ENCODE measurements around the gene MAP2K2. TPM values are rescaled to one million over a fixed set of nuclear protein-coding genes. Genes with fewer than 3 reads are reported as not detected.

Gene MAP2K2
- total RNA-seq, 3 donors from 2014 or later, result 50.8 to 72.8 (median 64.5) TPM

DNA sequence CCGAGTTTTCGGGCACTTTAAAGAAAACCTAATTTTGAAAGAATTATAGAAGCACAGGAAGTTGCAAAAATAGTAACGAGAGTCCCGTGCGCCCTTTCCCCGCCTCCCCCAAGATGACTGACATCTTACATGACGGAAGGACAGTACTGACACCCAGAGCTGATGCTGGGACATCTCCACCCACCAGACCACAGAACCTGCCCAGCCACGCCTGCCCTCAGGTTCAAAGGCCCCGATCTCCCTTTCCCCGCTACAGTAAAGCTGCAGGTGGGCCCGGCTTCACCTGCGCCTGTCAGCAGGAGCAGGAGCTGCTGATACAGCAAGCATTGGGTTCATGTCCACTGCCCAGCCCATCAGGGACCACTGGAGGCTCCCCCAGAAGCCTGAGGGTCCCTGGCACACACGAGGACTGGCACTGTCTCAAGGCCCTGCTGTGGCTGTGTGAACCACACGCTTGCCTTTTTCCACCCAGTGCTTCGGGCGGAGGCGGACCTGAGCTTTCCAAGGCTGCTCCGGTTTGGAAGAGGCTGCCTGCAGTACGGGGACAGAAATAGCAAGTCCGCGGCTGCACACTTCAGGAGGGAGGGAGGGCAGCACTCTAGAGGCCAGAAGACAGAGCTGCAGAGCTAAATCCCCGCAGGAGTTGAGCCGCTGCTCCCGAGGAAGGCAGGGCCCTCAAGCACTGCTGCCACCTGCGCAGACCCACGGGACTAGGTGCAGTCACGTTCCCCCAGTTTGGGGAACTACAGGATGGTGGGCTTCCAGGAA lies 8.7 kb downstream of the MAP2K2 start:
- no peak for TF ChIP-seq POLR2AphosphoS5 (IDR thresholded peaks at IDR 0.05)
- TF ChIP-seq, protein P1, sequence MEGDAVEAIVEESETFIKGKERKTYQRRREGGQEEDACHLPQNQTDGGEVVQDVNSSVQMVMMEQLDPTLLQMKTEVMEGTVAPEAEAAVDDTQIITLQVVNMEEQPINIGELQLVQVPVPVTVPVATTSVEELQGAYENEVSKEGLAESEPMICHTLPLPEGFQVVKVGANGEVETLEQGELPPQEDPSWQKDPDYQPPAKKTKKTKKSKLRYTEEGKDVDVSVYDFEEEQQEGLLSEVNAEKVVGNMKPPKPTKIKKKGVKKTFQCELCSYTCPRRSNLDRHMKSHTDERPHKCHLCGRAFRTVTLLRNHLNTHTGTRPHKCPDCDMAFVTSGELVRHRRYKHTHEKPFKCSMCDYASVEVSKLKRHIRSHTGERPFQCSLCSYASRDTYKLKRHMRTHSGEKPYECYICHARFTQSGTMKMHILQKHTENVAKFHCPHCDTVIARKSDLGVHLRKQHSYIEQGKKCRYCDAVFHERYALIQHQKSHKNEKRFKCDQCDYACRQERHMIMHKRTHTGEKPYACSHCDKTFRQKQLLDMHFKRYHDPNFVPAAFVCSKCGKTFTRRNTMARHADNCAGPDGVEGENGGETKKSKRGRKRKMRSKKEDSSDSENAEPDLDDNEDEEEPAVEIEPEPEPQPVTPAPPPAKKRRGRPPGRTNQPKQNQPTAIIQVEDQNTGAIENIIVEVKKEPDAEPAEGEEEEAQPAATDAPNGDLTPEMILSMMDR (IDR thresholded peaks at IDR 0.05), result no peak
- TF ChIP-seq POLR2A (IDR thresholded peaks at IDR 0.05), result no peak
- Histone ChIP-seq H3K4me1 (no peaks in the 10 kb centered on the region), H3K27ac (no peak overlapping the region), H3K27me3 (no peaks in the 10 kb centered on the region), H3K36me3 (no peaks in the 10 kb centered on the region), H3K9me3 (no peaks in the 10 kb centered on the region), H3K4me3 (no peak overlapping the region)
- intact Hi-C loops (cut with DNase I; ENCODE audit: low total_unique reads), result no loop called here
- no peak for DNase-seq (ENCODE audit: low spot score in 2 of 2)

DNA sequence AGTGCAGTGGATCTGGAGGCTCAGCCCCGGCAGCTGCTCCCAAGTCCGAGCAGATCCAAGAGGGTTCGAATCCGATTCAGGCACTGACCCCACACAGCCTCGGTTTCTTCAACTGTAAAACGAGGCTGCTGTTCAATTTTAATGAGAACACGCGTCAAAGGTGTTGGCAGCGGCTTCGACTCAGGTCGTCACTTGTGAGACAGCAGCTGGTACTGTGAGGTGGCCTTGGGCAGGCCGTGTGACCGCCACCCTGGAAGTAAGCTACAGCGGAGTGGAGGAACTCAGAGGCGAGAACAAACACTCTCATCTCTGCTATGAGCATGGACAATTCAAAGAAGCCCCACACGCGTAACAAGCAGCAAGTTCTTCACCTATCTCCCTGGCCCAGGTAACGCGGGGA lies 9.7 kb downstream of the MAP2K2 start:
- H3K36me3 ChIP-seq, result no peaks in the 10 kb centered on the region
- H3K4me1 ChIP-seq, result no peaks in the 10 kb centered on the region
- no peak for TF ChIP-seq POLR2AphosphoS5 (IDR thresholded peaks at IDR 0.05)
- TF ChIP-seq POLR2A (IDR thresholded peaks at IDR 0.05), result no peak
- TF ChIP-seq, protein P1 (IDR thresholded peaks at IDR 0.05), result no peak
- H3K9me3 ChIP-seq, result no peaks in the 10 kb centered on the region
- H3K27ac ChIP-seq, result no peak overlapping the region
- DNase-seq (ENCODE audit: low spot score in 2 of 2), result no peak
- intact Hi-C loops (cut with DNase I; ENCODE audit: low total_unique reads), result no loop called here
- no peaks in the 10 kb centered on the region for H3K27me3 ChIP-seq
- H3K4me3 ChIP-seq, result no peak overlapping the region

DNA sequence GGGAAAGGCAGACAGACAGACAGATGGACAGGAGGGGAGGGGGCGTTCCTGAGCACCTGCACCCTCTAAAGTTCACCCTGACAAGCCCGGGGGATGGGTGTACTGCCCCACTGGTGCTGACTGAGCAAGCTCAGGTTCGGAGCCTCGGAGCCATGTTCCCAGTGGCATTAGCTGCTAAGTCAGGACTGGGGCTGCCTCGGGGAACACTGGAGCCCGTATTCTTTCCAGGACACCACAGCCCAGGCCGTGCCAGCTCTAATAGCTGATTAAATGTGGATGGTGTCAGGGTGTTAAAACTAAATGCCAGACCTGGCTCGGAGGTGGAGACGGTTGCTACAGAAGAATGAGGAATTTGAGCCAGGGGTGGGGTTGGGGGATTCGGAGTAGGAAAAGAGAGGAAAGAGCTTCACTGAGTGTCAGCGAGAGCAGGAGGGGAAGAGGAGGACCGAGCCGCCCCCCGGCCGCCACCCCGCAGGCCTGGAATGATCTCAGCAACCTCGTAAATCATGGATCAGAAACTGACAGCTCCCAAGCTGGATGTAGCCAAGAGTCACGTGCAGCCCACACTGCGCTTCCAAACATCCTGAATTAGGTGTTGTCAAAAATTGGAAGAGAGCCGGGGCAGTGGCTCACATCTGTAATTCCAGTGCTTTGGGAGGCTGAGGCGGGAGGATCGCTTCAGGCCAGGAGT lies 10.4 kb downstream of the MAP2K2 start:
- DNase-seq (ENCODE audit: low spot score in 2 of 2), result no peak
- Histone ChIP-seq H3K4me3 (no peak overlapping the region), H3K9me3 (no peaks in the 10 kb centered on the region), H3K4me1 (no peaks in the 10 kb centered on the region), H3K36me3 (no peaks in the 10 kb centered on the region), H3K27ac (no peak overlapping the region), H3K27me3 (no peaks in the 10 kb centered on the region)
- intact Hi-C loops (cut with DNase I; ENCODE audit: low total_unique reads), result no loop called here
- no peak for TF ChIP-seq POLR2A (IDR thresholded peaks at IDR 0.05)
- TF ChIP-seq, protein P1 (IDR thresholded peaks at IDR 0.05), result no peak
- TF ChIP-seq POLR2AphosphoS5 (IDR thresholded peaks at IDR 0.05), result no peak

DNA sequence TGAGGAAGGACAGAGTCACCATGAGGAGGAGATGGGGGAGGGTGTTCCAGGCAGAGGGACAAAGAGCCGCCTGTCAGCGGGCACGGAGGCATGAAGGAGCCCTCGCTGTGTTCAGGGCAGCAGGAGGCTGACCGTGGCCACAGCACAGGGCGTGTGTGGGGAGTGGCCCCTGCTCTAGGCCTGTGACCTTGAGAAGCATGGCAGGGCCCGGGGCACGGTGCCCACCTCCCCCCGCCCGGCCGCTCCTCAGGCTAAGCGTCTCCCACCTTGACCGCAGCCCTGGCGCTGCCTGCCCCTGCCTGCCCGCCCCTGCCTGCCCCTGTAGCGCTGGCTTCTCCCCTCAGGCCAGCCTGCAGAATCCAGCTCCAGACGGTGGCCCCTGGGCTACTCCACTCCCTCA lies 11.6 kb downstream of the MAP2K2 start:
- H3K4me3 ChIP-seq, result no peak overlapping the region
- DNase-seq (ENCODE audit: low spot score in 2 of 2), result no peak
- TF ChIP-seq POLR2AphosphoS5 (IDR thresholded peaks at IDR 0.05) (no peak), POLR2A (IDR thresholded peaks at IDR 0.05) (no peak)
- TF ChIP-seq, protein P1 (IDR thresholded peaks at IDR 0.05), result no peak
- H3K27me3 ChIP-seq, result no peaks in the 10 kb centered on the region
- intact Hi-C loops (cut with DNase I; ENCODE audit: low total_unique reads), result no loop called here
- no peak overlapping the region for H3K27ac ChIP-seq
- no peaks in the 10 kb centered on the region for H3K9me3 ChIP-seq
- H3K36me3 ChIP-seq, result no peaks in the 10 kb centered on the region
- H3K4me1 ChIP-seq, result no peaks in the 10 kb centered on the region

DNA sequence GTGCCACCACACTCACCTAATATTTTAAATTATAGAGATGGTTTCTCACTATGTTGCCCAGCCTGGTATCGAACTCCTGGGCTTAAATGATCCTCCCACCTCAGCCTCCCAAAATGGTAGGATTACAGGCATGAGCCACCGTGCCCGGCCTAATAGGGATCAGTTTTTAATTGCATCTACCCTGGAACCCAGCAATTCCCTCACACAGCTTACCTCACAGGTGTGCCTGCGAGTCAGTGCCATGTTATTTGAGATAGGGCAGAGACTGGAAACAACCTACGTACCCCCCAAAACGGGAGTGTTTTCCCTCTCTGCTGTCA lies 14.3 kb downstream of the MAP2K2 start:
- intact Hi-C loops (cut with DNase I; ENCODE audit: low total_unique reads), result no loop called here
- Histone ChIP-seq H3K27me3 (no peaks in the 10 kb centered on the region), H3K4me1 (no peaks in the 10 kb centered on the region), H3K4me3 (no peak overlapping the region), H3K9me3 (no peaks in the 10 kb centered on the region), H3K27ac (no peak overlapping the region), H3K36me3 (no peaks in the 10 kb centered on the region)
- TF ChIP-seq, protein P1 (IDR thresholded peaks at IDR 0.05), result no peak
- TF ChIP-seq POLR2A (IDR thresholded peaks at IDR 0.05) (no peak), POLR2AphosphoS5 (IDR thresholded peaks at IDR 0.05) (no peak)
- no peak for DNase-seq (ENCODE audit: low spot score in 2 of 2)
